Panc1 (cell line): ENCODE data around the gene PPDPF. TPM values are rescaled to one million over a fixed set of nuclear protein-coding genes. Genes with fewer than 3 reads are reported as not detected.

Source experiments
- ATAC-seq: fragments of 200-7000 bp; cut with Tn5 transposase; 2 replicates; pipeline ENCODE4 v1.9.1; 2020; ENCODE audit warnings: mild to moderate bottlenecking, moderate library complexity
- BruUV-seq: library from RNA; stranded (reverse); fragments of 400-500 nt; replicated peaks from 2 replicates; lab custom pipeline; 2021; lab: Mats Ljungman, UMichigan
- CTCF ChIA-PET: fragments of 300-600 bp; sonication (Branson Sonifier 250); formaldehyde crosslinking; loops from one replicate; lab custom pipeline; 2022; ENCODE audit warnings: antibody characterized with exemption; lab: Charles Lee
- POLR2A ChIA-PET: fragments of 300-600 bp; sonication (Branson Sonifier 250); formaldehyde crosslinking; loops from one replicate; lab custom pipeline; 2022; ENCODE audit warnings: antibody characterized with exemption; lab: Charles Lee
- DNase-seq: peaks from one replicate; pipeline ENCODE4 v3.0.0-alpha.2; 2010; ENCODE audit warnings: low read depth, low spot score
- H3K27ac ChIP-seq: 2 replicates; pipeline ENCODE4 v1.5.1; 2011; ENCODE audit warnings: mild to moderate bottlenecking, low read length, inconsistent platforms
- H3K27me3 ChIP-seq: fragments of 200-500 bp; sonication (Bioruptor generic); 2 replicates; pipeline ENCODE4 v1.6.0; 2014; ENCODE audit warnings: low read length, inconsistent platforms; ENCODE audit not compliant: control insufficient read depth, insufficient read depth
- H3K36me3 ChIP-seq: fragments of 200-500 bp; sonication (Bioruptor generic); 2 replicates; pipeline ENCODE4 v1.5.1; 2014; ENCODE audit warnings: inconsistent platforms, mild to moderate bottlenecking, low read length, moderate library complexity; ENCODE audit not compliant: control insufficient read depth, insufficient read depth
- H3K4me1 ChIP-seq: 2 replicates; pipeline ENCODE4 v1.5.1; 2011; ENCODE audit warnings: inconsistent platforms, mild to moderate bottlenecking, low read length, moderate library complexity; ENCODE audit not compliant: control insufficient read depth, insufficient read depth
- H3K4me3 ChIP-seq, 2 experiments: 2 replicates each; pipeline ENCODE4 v1.5.1; 2011 to 2012; ENCODE audit warnings: low read depth in 2 of 2, low read length in 2 of 2, mild to moderate bottlenecking in 2 of 2, inconsistent platforms in 1 of 2, moderate library complexity in 1 of 2
- H3K9me3 ChIP-seq: fragments of 200-500 bp; sonication (Bioruptor generic); 2 replicates; pipeline ENCODE4 v1.5.1; 2014; ENCODE audit warnings: low read depth, mild to moderate bottlenecking, inconsistent platforms, low read length, moderate library complexity; ENCODE audit not compliant: control insufficient read depth, insufficient read depth
- CTCF ChIP-seq: fragments of 450-650 bp; IDR thresholded peaks from 2 replicates; pipeline ENCODE4 v1.5.1; 2017; ENCODE audit warnings: mild to moderate bottlenecking
- POLR2AphosphoS5 ChIP-seq: IDR thresholded peaks from 2 replicates; pipeline ENCODE4 v1.6.1; 2012; ENCODE audit warnings: mild to moderate bottlenecking, low read depth, low read length, moderate library complexity
- SIN3A ChIP-seq: IDR thresholded peaks from 2 replicates; pipeline ENCODE4 v1.6.1; 2012; ENCODE audit warnings: low read depth, mild to moderate bottlenecking, low read length, moderate library complexity, borderline replicate concordance; ENCODE audit not compliant: insufficient read depth
- TCF7L2 ChIP-seq: IDR thresholded peaks from 2 replicates; pipeline ENCODE4 v1.6.1; 2011; ENCODE audit warnings: mild to moderate bottlenecking, low read depth, low read length, inconsistent platforms
- in situ Hi-C: cut with HindIII; loops from 2 replicates; pipeline ENCODE4 v1.10.0; 2016; ENCODE audit warnings: low sequenced_read_pairs, low pct_unique_long_range_greater_than_20kb
- intact Hi-C: fragments of 100-400 bp; cut with micrococcal nuclease; formaldehyde crosslinking; loops from one replicate; pipeline ENCODE4 v1.10.0; 2022; ENCODE audit not compliant: unreplicated experiment
- total RNA-seq: library from RNA; stranded (reverse); gene quantifications from one replicate; pipeline ENCODE4 v1.2.1, GENCODE V29; 2021; ENCODE audit not compliant: unreplicated experiment
- TF ChIP-seq, protein P1 (sequence below), 2 experiments: IDR thresholded peaks; 2 replicates each; pipeline ENCODE4 v1.6.1; 2011 to 2012; ENCODE audit warnings: low read depth in 2 of 2, control low read depth in 1 of 2, low read length in 1 of 2, mild to moderate bottlenecking in 1 of 2, moderate library complexity in 1 of 2; ENCODE audit not compliant: insufficient read depth in 1 of 2

The PPDPF gene
- total RNA-seq, 1 experiment from 2014 or later: 241 TPM

DNA sequence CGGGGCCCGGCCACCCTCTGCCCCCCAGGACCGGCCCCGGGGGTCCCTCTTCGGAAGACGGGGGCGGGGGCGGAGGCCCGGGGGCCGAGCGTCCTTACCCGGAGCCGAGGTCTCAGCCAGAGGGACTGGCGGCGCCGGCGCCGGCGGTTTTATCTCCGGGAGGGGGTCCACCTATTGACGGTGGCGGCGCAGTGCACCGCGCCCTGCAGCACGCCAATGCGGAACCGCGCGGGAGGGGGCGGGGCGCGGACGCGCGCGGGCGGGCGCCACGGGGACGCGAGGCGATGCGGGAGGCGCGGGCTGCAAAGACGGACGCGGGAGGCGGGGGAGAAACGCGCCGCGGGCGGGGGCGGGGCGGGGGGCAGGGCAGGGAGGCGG is 21.6 kb upstream of the PPDPF start, which contains the start of gene EEF1A2:
TSS of gene EEF1A2 (minus strand) at position 124 of the 378 bp plus-strand sequence. CDS start 1,320 bp downstream, outside the sequence.
- intact Hi-C loops (no loop called here), in situ Hi-C loops (no loop called here)
- no TSS peak for BruUV-seq
- ATAC-seq (peak; percentile 26), DNase-seq (no peak)
- CTCF ChIA-PET: no interaction called here
- Histone ChIP-seq H3K4me1 (peaks cover 18% of the 10 kb centered on the region), H3K27me3 (no peaks in the 10 kb centered on the region), H3K36me3 (no peaks in the 10 kb centered on the region; the same call in 1 of the 2 replicates), H3K9me3 (no peaks in the 10 kb centered on the region), H3K4me3 (peak within 1 kb of the TSS; percentile 47 to 68), H3K27ac (peak within 1 kb of the TSS; percentile 66)
- TF ChIP-seq SIN3A: peak; percentile 57; the same call in 1 of the 2 replicates
- TF ChIP-seq, protein P1, sequence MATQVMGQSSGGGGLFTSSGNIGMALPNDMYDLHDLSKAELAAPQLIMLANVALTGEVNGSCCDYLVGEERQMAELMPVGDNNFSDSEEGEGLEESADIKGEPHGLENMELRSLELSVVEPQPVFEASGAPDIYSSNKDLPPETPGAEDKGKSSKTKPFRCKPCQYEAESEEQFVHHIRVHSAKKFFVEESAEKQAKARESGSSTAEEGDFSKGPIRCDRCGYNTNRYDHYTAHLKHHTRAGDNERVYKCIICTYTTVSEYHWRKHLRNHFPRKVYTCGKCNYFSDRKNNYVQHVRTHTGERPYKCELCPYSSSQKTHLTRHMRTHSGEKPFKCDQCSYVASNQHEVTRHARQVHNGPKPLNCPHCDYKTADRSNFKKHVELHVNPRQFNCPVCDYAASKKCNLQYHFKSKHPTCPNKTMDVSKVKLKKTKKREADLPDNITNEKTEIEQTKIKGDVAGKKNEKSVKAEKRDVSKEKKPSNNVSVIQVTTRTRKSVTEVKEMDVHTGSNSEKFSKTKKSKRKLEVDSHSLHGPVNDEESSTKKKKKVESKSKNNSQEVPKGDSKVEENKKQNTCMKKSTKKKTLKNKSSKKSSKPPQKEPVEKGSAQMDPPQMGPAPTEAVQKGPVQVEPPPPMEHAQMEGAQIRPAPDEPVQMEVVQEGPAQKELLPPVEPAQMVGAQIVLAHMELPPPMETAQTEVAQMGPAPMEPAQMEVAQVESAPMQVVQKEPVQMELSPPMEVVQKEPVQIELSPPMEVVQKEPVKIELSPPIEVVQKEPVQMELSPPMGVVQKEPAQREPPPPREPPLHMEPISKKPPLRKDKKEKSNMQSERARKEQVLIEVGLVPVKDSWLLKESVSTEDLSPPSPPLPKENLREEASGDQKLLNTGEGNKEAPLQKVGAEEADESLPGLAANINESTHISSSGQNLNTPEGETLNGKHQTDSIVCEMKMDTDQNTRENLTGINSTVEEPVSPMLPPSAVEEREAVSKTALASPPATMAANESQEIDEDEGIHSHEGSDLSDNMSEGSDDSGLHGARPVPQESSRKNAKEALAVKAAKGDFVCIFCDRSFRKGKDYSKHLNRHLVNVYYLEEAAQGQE (IDR thresholded peaks at IDR 0.05; ENCODE audit: insufficient read depth in 1 of 2, low read depth in 2 of 2, low read length in 1 of 2): no peak
- POLR2A ChIA-PET: no interaction called here

DNA sequence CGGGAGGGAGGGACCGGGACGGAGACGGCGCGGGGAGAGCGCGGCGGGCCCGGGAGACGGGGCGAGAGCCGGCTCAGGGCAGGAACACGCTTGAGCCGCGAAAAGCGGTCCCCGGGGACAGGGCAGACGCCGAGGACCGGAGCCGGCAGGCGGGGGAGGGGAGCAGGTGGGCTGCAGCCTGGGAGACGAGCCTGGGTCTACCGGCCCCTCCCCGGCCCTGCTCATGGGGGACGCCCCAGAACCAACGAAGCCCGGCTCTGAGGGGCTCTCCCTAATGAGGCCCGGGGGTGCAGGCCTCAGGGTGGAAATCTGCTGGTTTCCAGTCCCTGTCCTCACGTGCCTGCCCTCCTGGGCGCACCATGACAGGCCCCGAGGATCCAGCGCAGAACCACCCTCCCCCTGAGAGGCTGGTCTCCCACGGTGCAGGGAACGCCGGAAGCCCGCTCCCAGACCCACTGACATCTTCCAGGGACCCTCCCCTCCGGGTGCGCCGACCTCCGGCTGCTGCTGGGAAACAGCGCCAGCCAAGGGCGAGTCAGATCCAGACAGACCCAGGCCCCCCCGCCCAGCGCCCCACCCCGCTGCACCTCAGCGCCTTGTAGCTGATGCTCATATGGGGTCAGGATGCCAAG is 21.1 kb upstream of the PPDPF start:
- Histone ChIP-seq H3K4me1 (peaks cover 18% of the 10 kb centered on the region), H3K36me3 (no peaks in the 10 kb centered on the region; the same call in 1 of the 2 replicates), H3K4me3 (peak overlapping the region; percentile 36 to 47), H3K9me3 (no peaks in the 10 kb centered on the region), H3K27me3 (no peaks in the 10 kb centered on the region), H3K27ac (0 out of 2 replicates have a peak overlapping the region, but pooled peaks have one; percentile 39)
- POLR2A ChIA-PET: interaction anchor here (0.6 kb wide), 1 partner anchor 122 kb away, joined by 5 read pairs; no protein-coding TSS in a partner anchor
- ATAC-seq: peak; percentile 7
- no peak for DNase-seq
- intact Hi-C loops (no loop called here), in situ Hi-C loops (no loop called here)
- no peak for TF ChIP-seq TCF7L2
- TF ChIP-seq, protein P1 (IDR thresholded peaks at IDR 0.05; ENCODE audit: insufficient read depth in 1 of 2, low read depth in 2 of 2, low read length in 1 of 2): no peak
- no peak for TF ChIP-seq SIN3A
- no peak for TF ChIP-seq POLR2AphosphoS5
- TF ChIP-seq CTCF: no peak
- BruUV-seq: no TSS peak
- CTCF ChIA-PET: no interaction called here
